Spinal cord (tissue), 10 donors: ENCODE results near the gene TSHZ3. TPM values are rescaled to one million over a fixed set of nuclear protein-coding genes. Genes with fewer than 3 reads are reported as not detected.

Experiments
- DNase-seq, 6 donors: peaks; one replicate each; pipeline versions ENCODE4 v3.0.0 to v3.0.0-alpha.2; 2013 to 2015; ENCODE audit warnings: low spot score in 6 of 6, low read depth in 4 of 6
- H3K27ac ChIP-seq: one replicate; pipeline ENCODE4 v1.5.1; 2013; ENCODE audit warnings: low read depth, low read length, control low read depth
- H3K27me3 ChIP-seq: one replicate; pipeline ENCODE4 v1.6.1; 2013; ENCODE audit warnings: low read length; ENCODE audit not compliant: control insufficient read depth, insufficient read depth
- H3K36me3 ChIP-seq: one replicate; pipeline ENCODE4 v1.6.1; 2013; ENCODE audit warnings: low read length; ENCODE audit not compliant: control insufficient read depth, insufficient read depth
- H3K4me1 ChIP-seq: one replicate; pipeline ENCODE4 v1.6.1; 2013; ENCODE audit warnings: low read length; ENCODE audit not compliant: control insufficient read depth, insufficient read depth
- H3K4me3 ChIP-seq: one replicate; pipeline ENCODE4 v1.5.1; 2013; ENCODE audit warnings: low read depth, low read length, control low read depth
- H3K9me3 ChIP-seq: one replicate; pipeline ENCODE4 v1.6.1; 2013; ENCODE audit warnings: low read length; ENCODE audit not compliant: control insufficient read depth, insufficient read depth
- WGBS: methylation state at CpG from one replicate; pipeline ENCODE4 v1.1.5; 2013; ENCODE audit warnings: missing lambda C conversion rate; ENCODE audit not compliant: insufficient coverage; 5-methylcytosine and 5-hydroxymethylcytosine counted together
- polyA plus RNA-seq, 2 donors: library from polyadenylated mRNA; unstranded; fragments of 120-200 nt; gene quantifications; one replicate each; pipeline ENCODE4 v1.2.1, GENCODE V29; 2013; ENCODE audit not compliant: insufficient read length in 2 of 2
- total RNA-seq, 2 donors: library from RNA; depleted of rRNA in 1 of 2; stranded (reverse); fragments of 120-200 nt in 1 of 2; fragments of >200 nt in 1 of 2; gene quantifications; one replicate each; pipeline versions ENCODE4 v1.2.3 to v1.2.4, GENCODE V29; 2013 to 2014
- donor health status: healthy.

Gene TSHZ3
- total and polyA plus RNA-seq, 4 donors, result 10.9 to 38.7 (median 27.8) TPM

- Histone ChIP-seq H3K4me1 (peaks cover 26% of the 10 kb centered on the region), H3K27ac (no peak overlapping the region), H3K36me3 (peaks cover 11% of the 10 kb centered on the region), H3K9me3 (no peaks in the 10 kb centered on the region), H3K4me3 (no peak overlapping the region), H3K27me3 (no peaks in the 10 kb centered on the region)
- no peak for DNase-seq
- WGBS, result 88% methylated on average over 7 of the region's 8 CpGs
These were observed 65.5 kb downstream of the TSHZ3 start for GRCh38 chr19:31283701-31284100.

GRCh38 chr19:31282346-31282745 is 66.9 kb downstream of the TSHZ3 start:
- Histone ChIP-seq H3K27ac (no peak overlapping the region), H3K9me3 (no peaks in the 10 kb centered on the region), H3K36me3 (peaks cover 25% of the 10 kb centered on the region), H3K4me1 (peaks cover 26% of the 10 kb centered on the region), H3K4me3 (no peak overlapping the region), H3K27me3 (no peaks in the 10 kb centered on the region)
- WGBS, result 68% methylated on average over 3 of the region's 4 CpGs
- DNase-seq, result no peak

GRCh38 chr19:31280287-31281006 is 68.8 kb downstream of the TSHZ3 start:
- H3K4me3 ChIP-seq, result no peak overlapping the region
- H3K4me1 ChIP-seq, result peaks cover 19% of the 10 kb centered on the region
- no peaks in the 10 kb centered on the region for H3K27me3 ChIP-seq
- 82% methylated on average over 5 of the region's 11 CpGs for WGBS
- no peak overlapping the region for H3K27ac ChIP-seq
- no peaks in the 10 kb centered on the region for H3K9me3 ChIP-seq
- no peak for DNase-seq
- H3K36me3 ChIP-seq, result peaks cover 29% of the 10 kb centered on the region

GRCh38 chr19:31279436-31279765 is 69.8 kb downstream of the TSHZ3 start:
- DNase-seq, result no peak
- WGBS, result 93% methylated on average over 16 of the region's 16 CpGs
- no peaks in the 10 kb centered on the region for H3K9me3 ChIP-seq
- H3K4me1 ChIP-seq, result peaks cover 13% of the 10 kb centered on the region
- no peak overlapping the region for H3K27ac ChIP-seq
- H3K4me3 ChIP-seq, result no peak overlapping the region
- no peaks in the 10 kb centered on the region for H3K27me3 ChIP-seq
- peaks cover 29% of the 10 kb centered on the region for H3K36me3 ChIP-seq

- Histone ChIP-seq H3K4me3 (no peak overlapping the region), H3K4me1 (peaks cover 13% of the 10 kb centered on the region), H3K27ac (no peak overlapping the region), H3K36me3 (peaks cover 29% of the 10 kb centered on the region), H3K27me3 (no peaks in the 10 kb centered on the region), H3K9me3 (no peaks in the 10 kb centered on the region)
- no peak for DNase-seq
- WGBS, result 94% methylated on average over 36 of the region's 37 CpGs
These were observed 70.4 kb downstream of the TSHZ3 start for GRCh38 chr19:31278555-31279435.

GRCh38 chr19:31277516-31277915 is 71.7 kb downstream of the TSHZ3 start:
- Histone ChIP-seq H3K27me3 (no peaks in the 10 kb centered on the region), H3K36me3 (peaks cover 29% of the 10 kb centered on the region), H3K27ac (no peak overlapping the region), H3K4me1 (peaks cover 14% of the 10 kb centered on the region), H3K4me3 (no peak overlapping the region), H3K9me3 (no peaks in the 10 kb centered on the region)
- 90% methylated on average over 14 of the region's 17 CpGs for WGBS
- no peak for DNase-seq

- Histone ChIP-seq H3K27ac (no peak overlapping the region), H3K4me3 (no peak overlapping the region), H3K9me3 (no peaks in the 10 kb centered on the region), H3K27me3 (no peaks in the 10 kb centered on the region), H3K4me1 (peaks cover 12% of the 10 kb centered on the region), H3K36me3 (peaks cover 29% of the 10 kb centered on the region)
- no peak for DNase-seq
- WGBS, result 93% methylated on average over 12 of the region's 16 CpGs
These were observed 72.4 kb downstream of the TSHZ3 start for GRCh38 chr19:31276831-31277230.

- no peak overlapping the region for H3K27ac ChIP-seq
- H3K4me1 ChIP-seq, result peaks cover 21% of the 10 kb centered on the region
- peak in 1 of 6 donors; percentile 74 for DNase-seq
- WGBS, result 50% methylated on average over 1 of the region's 2 CpGs
- H3K9me3 ChIP-seq, result no peaks in the 10 kb centered on the region
- peaks cover 29% of the 10 kb centered on the region for H3K36me3 ChIP-seq
- H3K4me3 ChIP-seq, result no peak overlapping the region
- H3K27me3 ChIP-seq, result no peaks in the 10 kb centered on the region
These were observed 74.2 kb downstream of the TSHZ3 start for GRCh38 chr19:31275068-31275334.

- 40% methylated on average over 13 of the region's 19 CpGs for WGBS
- no peak overlapping the region for H3K4me3 ChIP-seq
- peaks cover 25% of the 10 kb centered on the region for H3K4me1 ChIP-seq
- DNase-seq, result peak in 2 of 6 donors; percentile 68 to 80
- no peaks in the 10 kb centered on the region for H3K27me3 ChIP-seq
- H3K9me3 ChIP-seq, result no peaks in the 10 kb centered on the region
- no peak overlapping the region for H3K27ac ChIP-seq
- peaks cover 27% of the 10 kb centered on the region for H3K36me3 ChIP-seq
These were observed 74.8 kb downstream of the TSHZ3 start for GRCh38 chr19:31274251-31275067.
